ENCODE results near the gene MYO15A. TPM values are rescaled to one million over a fixed set of nuclear protein-coding genes. Genes with fewer than 3 reads are reported as not detected.

The MYO15A gene
- total RNA-seq, 1 donor from 2014 or later = 0.52 TPM

GRCh38 chr17:18139498-18139897 is 30.9 kb downstream of the MYO15A start:
- H3K27ac Mint-ChIP-seq (ENCODE audit: unreplicated experiment) = no peak overlapping the region
- no peaks in the 10 kb centered on the region for H3K9me3 Mint-ChIP-seq (ENCODE audit: low read depth)
- no peak for DNase-seq (ENCODE audit: low spot score)
- no peak overlapping the region for H3K4me3 Mint-ChIP-seq (ENCODE audit: unreplicated experiment)
- TF ChIP-seq, protein P1, sequence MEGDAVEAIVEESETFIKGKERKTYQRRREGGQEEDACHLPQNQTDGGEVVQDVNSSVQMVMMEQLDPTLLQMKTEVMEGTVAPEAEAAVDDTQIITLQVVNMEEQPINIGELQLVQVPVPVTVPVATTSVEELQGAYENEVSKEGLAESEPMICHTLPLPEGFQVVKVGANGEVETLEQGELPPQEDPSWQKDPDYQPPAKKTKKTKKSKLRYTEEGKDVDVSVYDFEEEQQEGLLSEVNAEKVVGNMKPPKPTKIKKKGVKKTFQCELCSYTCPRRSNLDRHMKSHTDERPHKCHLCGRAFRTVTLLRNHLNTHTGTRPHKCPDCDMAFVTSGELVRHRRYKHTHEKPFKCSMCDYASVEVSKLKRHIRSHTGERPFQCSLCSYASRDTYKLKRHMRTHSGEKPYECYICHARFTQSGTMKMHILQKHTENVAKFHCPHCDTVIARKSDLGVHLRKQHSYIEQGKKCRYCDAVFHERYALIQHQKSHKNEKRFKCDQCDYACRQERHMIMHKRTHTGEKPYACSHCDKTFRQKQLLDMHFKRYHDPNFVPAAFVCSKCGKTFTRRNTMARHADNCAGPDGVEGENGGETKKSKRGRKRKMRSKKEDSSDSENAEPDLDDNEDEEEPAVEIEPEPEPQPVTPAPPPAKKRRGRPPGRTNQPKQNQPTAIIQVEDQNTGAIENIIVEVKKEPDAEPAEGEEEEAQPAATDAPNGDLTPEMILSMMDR (IDR thresholded peaks at IDR 0.05) = no peak
- no peaks in the 10 kb centered on the region for H3K4me1 Mint-ChIP-seq (ENCODE audit: low read depth)
- H3K36me3 Mint-ChIP-seq (ENCODE audit: low read depth) = no peaks in the 10 kb centered on the region
- H3K27me3 Mint-ChIP-seq (ENCODE audit: low read depth) = peaks cover 3% of the 10 kb centered on the region

GRCh38 chr17:18139949-18140348 is 31.4 kb downstream of the MYO15A start:
- DNase-seq (ENCODE audit: low spot score) = no peak
- Mint-ChIP-seq H3K27ac (ENCODE audit: unreplicated experiment) (no peak overlapping the region), H3K4me1 (ENCODE audit: low read depth) (no peaks in the 10 kb centered on the region), H3K36me3 (ENCODE audit: low read depth) (no peaks in the 10 kb centered on the region), H3K27me3 (ENCODE audit: low read depth) (peaks cover 3% of the 10 kb centered on the region), H3K9me3 (ENCODE audit: low read depth) (no peaks in the 10 kb centered on the region), H3K4me3 (ENCODE audit: unreplicated experiment) (no peak overlapping the region)
- TF ChIP-seq, protein P1 (IDR thresholded peaks at IDR 0.05) = peak; percentile 48

GRCh38 chr17:18140648-18141047 is 32.1 kb downstream of the MYO15A start:
- H3K27me3 Mint-ChIP-seq (ENCODE audit: low read depth) = peaks cover 3% of the 10 kb centered on the region

DNA sequence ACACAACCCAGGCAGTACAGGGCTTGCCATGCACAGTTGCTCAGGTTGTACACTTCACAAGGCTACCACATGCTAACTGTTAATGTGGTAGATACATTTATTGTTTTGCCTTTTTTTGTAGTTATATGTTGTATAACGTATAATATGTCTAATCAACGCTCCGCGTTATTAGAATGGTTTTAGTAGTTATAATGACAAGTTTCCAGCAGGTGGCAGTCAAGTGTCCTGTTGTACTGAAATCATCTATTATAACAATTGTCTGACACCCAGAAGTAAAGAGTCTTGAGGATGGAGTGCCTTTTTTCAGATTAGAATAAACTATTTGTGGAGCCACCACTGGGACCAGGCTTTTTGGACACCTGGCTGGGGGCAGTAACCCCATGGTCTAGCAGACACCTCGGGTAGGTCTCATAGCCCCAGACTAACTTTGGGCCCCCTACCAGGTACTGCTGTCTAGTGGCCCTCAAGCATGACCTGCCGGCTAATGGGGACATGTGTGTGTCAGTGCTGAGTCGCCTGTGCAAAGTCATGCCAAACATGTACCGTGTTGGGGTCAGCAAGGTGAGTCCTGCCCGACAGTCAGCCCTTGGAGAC is 32.8 kb downstream of the MYO15A start:
- H3K9me3 Mint-ChIP-seq (ENCODE audit: low read depth) = no peaks in the 10 kb centered on the region
- H3K4me1 Mint-ChIP-seq (ENCODE audit: low read depth) = no peaks in the 10 kb centered on the region
- H3K27ac Mint-ChIP-seq (ENCODE audit: unreplicated experiment) = no peak overlapping the region
- TF ChIP-seq, protein P1 (IDR thresholded peaks at IDR 0.05) = peak; percentile 85
- H3K4me3 Mint-ChIP-seq (ENCODE audit: unreplicated experiment) = no peak overlapping the region
- H3K36me3 Mint-ChIP-seq (ENCODE audit: low read depth) = no peaks in the 10 kb centered on the region
- H3K27me3 Mint-ChIP-seq (ENCODE audit: low read depth) = no peaks in the 10 kb centered on the region
- DNase-seq (ENCODE audit: low spot score) = no peak

More at GRCh38 chr17:18140648-18141047, 32.1 kb downstream of the MYO15A start:
- Mint-ChIP-seq H3K27ac (ENCODE audit: unreplicated experiment) (no peak overlapping the region), H3K9me3 (ENCODE audit: low read depth) (no peaks in the 10 kb centered on the region), H3K4me3 (ENCODE audit: unreplicated experiment) (no peak overlapping the region), H3K36me3 (ENCODE audit: low read depth) (no peaks in the 10 kb centered on the region), H3K4me1 (ENCODE audit: low read depth) (no peaks in the 10 kb centered on the region)
- TF ChIP-seq, protein P1 (IDR thresholded peaks at IDR 0.05) = no peak
- no peak for DNase-seq (ENCODE audit: low spot score)

- TF ChIP-seq, protein P1 (IDR thresholded peaks at IDR 0.05) = no peak
- H3K27me3 Mint-ChIP-seq (ENCODE audit: low read depth) = no peaks in the 10 kb centered on the region
- H3K36me3 Mint-ChIP-seq (ENCODE audit: low read depth) = no peaks in the 10 kb centered on the region
- H3K4me3 Mint-ChIP-seq (ENCODE audit: unreplicated experiment) = no peak overlapping the region
- no peak for DNase-seq (ENCODE audit: low spot score)
- no peaks in the 10 kb centered on the region for H3K9me3 Mint-ChIP-seq (ENCODE audit: low read depth)
- H3K27ac Mint-ChIP-seq (ENCODE audit: unreplicated experiment) = no peak overlapping the region
- H3K4me1 Mint-ChIP-seq (ENCODE audit: low read depth) = no peaks in the 10 kb centered on the region
Measured at GRCh38 chr17:18142417-18142816, 33.9 kb downstream of the MYO15A start.

Data from chondrocyte (in vitro differentiated cells).